HCT116 (cell line): Measurements from ENCODE around the gene CCT5.

Experiments used
- POLR2A ChIP-seq: IDR thresholded peaks from 2 replicates; pipeline ENCODE4 v1.7.0; 2011; ENCODE audit warnings: borderline replicate concordance; ENCODE audit not compliant: insufficient read depth, insufficient read length; ENCODE audit errors: extremely low read depth
- POLR2AphosphoS5 ChIP-seq: IDR thresholded peaks from 2 replicates; pipeline ENCODE4 v1.6.1; 2011; ENCODE audit warnings: mild to moderate bottlenecking, low read depth, low read length, moderate library complexity
- SIN3A ChIP-seq: IDR thresholded peaks from 2 replicates; pipeline ENCODE4 v1.6.1; 2012; ENCODE audit warnings: low read depth
- ZNF274 ChIP-seq: fragments of 200-500 bp; sonication (Bioruptor generic); IDR thresholded peaks from 2 replicates; pipeline ENCODE4 v1.6.1; 2014; ENCODE audit warnings: mild to moderate bottlenecking, low read depth, low read length, inconsistent platforms
- TF ChIP-seq, protein P1 (sequence below), 3 experiments: fragments of 200-600 bp in 1 of 3; sonication (generic) in 1 of 3; IDR thresholded peaks in 2 of 3; conservative IDR thresholded peaks in 1 of 3; 2 replicates each; pipeline ENCODE4 v1.5.1; 2012 to 2017; ENCODE audit warnings: low read depth in 2 of 3, low read length in 2 of 3, antibody characterized with exemption in 1 of 3, borderline replicate concordance in 1 of 3, control low read depth in 1 of 3, mild to moderate bottlenecking in 1 of 3, mixed read lengths in 1 of 3, mixed run types in 1 of 3, moderate library complexity in 1 of 3; ENCODE audit not compliant: insufficient read depth in 1 of 3
- TF ChIP-seq, protein P2 (sequence below): IDR thresholded peaks from 2 replicates; pipeline ENCODE4 v1.6.1; 2012

DNA sequence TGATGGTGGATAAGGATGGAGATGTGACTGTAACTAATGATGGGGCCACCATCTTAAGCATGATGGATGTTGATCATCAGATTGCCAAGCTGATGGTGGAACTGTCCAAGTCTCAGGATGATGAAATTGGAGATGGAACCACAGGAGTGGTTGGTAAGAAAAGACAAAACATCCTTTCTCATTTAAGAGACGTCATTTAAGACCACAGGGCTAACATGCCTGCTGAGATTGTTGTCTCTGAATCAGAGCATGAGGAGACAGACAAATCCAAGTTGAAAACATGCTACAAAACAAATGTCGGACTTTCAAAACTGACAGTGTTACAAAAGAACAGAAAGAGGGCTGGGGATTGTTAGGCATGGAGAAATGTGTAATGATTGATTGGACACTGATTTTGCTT lies 4.6 kb downstream of the CCT5 start:
- TF ChIP-seq ZNF274 (no peak), POLR2AphosphoS5 (no peak), SIN3A (no peak), POLR2A (no peak)
- TF ChIP-seq, protein P1, sequence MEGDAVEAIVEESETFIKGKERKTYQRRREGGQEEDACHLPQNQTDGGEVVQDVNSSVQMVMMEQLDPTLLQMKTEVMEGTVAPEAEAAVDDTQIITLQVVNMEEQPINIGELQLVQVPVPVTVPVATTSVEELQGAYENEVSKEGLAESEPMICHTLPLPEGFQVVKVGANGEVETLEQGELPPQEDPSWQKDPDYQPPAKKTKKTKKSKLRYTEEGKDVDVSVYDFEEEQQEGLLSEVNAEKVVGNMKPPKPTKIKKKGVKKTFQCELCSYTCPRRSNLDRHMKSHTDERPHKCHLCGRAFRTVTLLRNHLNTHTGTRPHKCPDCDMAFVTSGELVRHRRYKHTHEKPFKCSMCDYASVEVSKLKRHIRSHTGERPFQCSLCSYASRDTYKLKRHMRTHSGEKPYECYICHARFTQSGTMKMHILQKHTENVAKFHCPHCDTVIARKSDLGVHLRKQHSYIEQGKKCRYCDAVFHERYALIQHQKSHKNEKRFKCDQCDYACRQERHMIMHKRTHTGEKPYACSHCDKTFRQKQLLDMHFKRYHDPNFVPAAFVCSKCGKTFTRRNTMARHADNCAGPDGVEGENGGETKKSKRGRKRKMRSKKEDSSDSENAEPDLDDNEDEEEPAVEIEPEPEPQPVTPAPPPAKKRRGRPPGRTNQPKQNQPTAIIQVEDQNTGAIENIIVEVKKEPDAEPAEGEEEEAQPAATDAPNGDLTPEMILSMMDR (IDR thresholded peaks at IDR 0.05 in 2 of 3, conservative IDR thresholded peaks at IDR 0.05 in 1 of 3; ENCODE audit: borderline replicate concordance in 1 of 3, insufficient read depth in 1 of 3, low read depth in 2 of 3, low read length in 2 of 3): no peak
- TF ChIP-seq, protein P2, sequence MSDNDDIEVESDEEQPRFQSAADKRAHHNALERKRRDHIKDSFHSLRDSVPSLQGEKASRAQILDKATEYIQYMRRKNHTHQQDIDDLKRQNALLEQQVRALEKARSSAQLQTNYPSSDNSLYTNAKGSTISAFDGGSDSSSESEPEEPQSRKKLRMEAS: no peak
